GM21723 (cell line): ENCODE data around the gene MED15.

ENCODE experiments used
- ATAC-seq: cut with Tn5 transposase; IDR thresholded peaks from one replicate; pipeline ENCODE4 v1.9.1; 2021; ENCODE audit warnings: mild to moderate bottlenecking, moderate library complexity; ENCODE audit not compliant: unreplicated experiment

The MED15 gene

GRCh38 chr22:20550057-20550817, 42.8 kb downstream of the MED15 start:
- no peak for ATAC-seq

GRCh38 chr22:20550851-20551744, 43.7 kb downstream of the MED15 start:
- ATAC-seq: no peak

GRCh38 chr22:20551805-20552442, 44.5 kb downstream of the MED15 start:
- no peak for ATAC-seq

- ATAC-seq: no peak
Measured at GRCh38 chr22:20552443-20553401, 45.3 kb downstream of the MED15 start.

GRCh38 chr22:20553947-20554741, 46.7 kb downstream of the MED15 start:
- no peak for ATAC-seq

- no peak for ATAC-seq
Measured at GRCh38 chr22:20554824-20555223, 47.4 kb downstream of the MED15 start.

GRCh38 chr22:20558534-20558933, 51.1 kb downstream of the MED15 start:
- no peak for ATAC-seq

GRCh38 chr22:20559174-20559760, 51.9 kb downstream of the MED15 start:
- ATAC-seq: no peak

GRCh38 chr22:20560716-20561115, 53.3 kb downstream of the MED15 start:
- ATAC-seq: no peak

GRCh38 chr22:20561882-20562281, 54.5 kb downstream of the MED15 start:
- no peak for ATAC-seq

GRCh38 chr22:20562607-20563465, 55.4 kb downstream of the MED15 start:
- ATAC-seq: no peak

GRCh38 chr22:20563466-20563906, 56.1 kb downstream of the MED15 start:
- ATAC-seq: no peak

- ATAC-seq: no peak
Measured at GRCh38 chr22:20563941-20564371, 56.5 kb downstream of the MED15 start.

- no peak for ATAC-seq
Measured at GRCh38 chr22:20565079-20565734, 57.8 kb downstream of the MED15 start.

- no peak for ATAC-seq
Measured at GRCh38 chr22:20565761-20566160, 58.4 kb downstream of the MED15 start.

- no peak for ATAC-seq
Measured at GRCh38 chr22:20566420-20567260, 59.2 kb downstream of the MED15 start.

- no peak for ATAC-seq
Measured at GRCh38 chr22:20567371-20567847, 60.0 kb downstream of the MED15 start.
